Measurements from ENCODE around the gene FKBP11.
A peak's percentile ranks its signal among the peaks of the same experiment; 100 is the strongest.

Gene FKBP11

DNA sequence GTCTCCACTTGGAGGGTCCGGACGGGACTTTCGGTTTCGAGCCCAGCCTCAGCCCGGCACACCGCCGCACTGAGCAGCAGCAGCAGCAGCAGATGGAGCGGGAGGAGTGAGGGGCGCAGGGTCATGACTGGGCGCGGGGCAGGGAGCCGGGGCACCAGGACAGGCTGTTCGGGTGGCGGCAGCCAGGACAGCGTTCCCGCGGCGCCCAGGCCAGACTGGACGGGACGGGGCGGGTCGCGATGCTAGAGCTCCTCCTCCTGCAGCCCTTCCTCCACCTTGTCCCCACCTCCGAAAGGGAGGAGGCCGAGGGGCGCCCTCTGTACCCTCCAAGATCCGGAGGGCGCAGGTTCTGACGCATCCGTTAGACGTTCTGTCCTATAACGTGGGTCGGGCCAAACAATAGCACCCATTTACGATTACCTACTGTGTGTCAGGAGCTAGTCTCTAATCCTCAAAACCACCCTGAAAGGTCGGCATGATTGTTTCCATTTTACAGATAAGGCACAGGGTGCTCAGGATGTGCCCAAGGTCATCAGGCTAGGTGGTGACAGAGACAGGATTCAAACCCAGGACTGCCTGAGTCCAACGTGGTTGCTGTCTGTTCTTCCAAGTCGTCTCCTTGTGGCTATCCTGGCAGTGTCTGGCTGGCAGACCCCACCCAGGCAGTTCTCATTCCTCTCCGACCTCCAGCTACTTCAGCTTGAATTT lies at the start of gene FKBP11:
FKBP11 (minus strand) TSS at position 189 of the 708 bp plus-strand sequence; CDS start at position 125, 64 bp downstream.
- peak; percentile 67 for DNase-seq
- in situ Hi-C loops (cut with MboI; ENCODE audit: low pct_unique_long_range_greater_than_20kb, low sequenced_read_pairs) = no loop called here

DNA sequence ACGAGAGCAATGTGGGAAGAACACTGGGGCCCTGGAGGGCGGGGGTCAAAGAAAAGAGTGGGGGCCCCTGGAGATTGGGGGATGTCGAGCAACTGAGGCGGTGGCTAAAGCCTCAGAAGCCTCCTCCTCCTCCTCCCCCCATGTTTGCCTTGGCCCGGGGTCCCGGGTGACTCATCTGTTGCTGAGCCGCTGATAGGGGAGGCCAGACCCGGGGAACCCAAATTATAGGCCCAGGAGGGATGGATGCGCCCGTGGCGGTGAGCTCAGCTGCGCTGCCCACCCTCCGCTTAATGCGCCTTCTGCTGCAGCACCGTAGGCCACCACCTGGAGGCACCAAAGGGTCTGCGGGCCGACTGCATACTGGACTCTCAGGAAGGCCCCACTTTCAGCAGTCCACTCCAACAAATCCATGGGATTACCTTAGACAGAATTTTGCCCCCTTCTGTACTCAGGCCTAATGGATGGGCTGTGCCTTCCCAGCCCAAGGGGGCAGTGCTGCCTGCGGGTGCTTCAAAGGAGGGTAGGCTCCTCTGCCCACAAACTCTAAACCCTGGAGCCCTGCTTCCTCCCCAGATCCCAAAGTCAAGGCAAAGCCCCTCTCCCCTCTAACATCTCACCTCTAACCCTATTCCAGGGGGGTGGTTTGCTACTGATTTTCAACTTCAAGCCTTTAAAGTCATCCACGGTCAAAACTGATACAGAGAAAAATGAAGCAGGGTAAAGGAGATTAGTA lies 48.8 kb upstream of the FKBP11 start:
- no peak for DNase-seq
- in situ Hi-C loops (cut with MboI; ENCODE audit: low pct_unique_long_range_greater_than_20kb, low sequenced_read_pairs) = no loop called here

DNA sequence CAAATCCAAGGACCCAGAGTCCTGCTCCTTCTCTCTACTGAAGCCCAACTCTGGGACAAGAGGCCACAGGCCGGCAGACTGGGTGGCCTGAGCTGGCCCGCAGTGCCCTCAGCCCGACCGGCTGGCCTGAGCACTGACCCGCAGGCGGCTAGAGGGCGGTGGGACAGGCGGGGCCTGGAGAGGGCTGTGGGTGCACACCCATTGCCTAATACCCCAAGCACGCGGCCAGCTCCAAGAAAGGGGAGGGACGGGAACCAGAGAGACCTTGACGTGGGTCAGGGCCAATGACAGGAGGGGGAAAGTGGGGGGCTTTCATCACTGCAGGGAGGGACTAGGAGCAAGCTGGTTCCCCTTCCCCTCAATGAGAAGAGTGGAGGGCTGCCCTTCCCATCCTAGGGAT lies 48.2 kb upstream of the FKBP11 start:
- no peak for DNase-seq
- in situ Hi-C loops (cut with MboI; ENCODE audit: low pct_unique_long_range_greater_than_20kb, low sequenced_read_pairs) = no loop called here

DNA sequence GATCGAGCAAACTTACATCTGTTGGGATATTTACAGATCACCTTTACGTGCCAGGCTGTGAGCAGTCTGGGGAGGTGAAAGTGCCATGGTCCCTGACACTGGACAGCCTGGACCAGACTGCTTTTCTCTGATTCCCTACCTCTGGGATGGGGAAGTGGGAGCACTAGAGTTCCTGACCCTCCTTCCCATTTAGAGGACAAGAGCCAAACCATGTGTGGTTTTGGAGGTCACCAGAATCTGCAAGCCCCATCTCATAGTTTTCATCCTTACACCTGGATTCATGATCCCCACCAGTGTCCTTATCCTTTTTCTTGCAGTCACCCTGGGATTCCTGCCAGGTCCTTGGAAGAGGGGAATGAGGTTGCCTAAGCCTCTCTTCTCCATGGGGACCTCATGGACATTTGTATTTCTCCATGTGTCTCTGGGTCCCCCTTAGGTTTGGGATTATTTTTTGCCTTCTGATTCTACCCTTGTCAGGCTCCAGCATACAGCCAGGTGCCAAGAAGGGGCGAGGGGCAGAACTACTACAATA lies 47.7 kb upstream of the FKBP11 start:
- in situ Hi-C loops (cut with MboI; ENCODE audit: low pct_unique_long_range_greater_than_20kb, low sequenced_read_pairs) = no loop called here
- no peak for DNase-seq

DNA sequence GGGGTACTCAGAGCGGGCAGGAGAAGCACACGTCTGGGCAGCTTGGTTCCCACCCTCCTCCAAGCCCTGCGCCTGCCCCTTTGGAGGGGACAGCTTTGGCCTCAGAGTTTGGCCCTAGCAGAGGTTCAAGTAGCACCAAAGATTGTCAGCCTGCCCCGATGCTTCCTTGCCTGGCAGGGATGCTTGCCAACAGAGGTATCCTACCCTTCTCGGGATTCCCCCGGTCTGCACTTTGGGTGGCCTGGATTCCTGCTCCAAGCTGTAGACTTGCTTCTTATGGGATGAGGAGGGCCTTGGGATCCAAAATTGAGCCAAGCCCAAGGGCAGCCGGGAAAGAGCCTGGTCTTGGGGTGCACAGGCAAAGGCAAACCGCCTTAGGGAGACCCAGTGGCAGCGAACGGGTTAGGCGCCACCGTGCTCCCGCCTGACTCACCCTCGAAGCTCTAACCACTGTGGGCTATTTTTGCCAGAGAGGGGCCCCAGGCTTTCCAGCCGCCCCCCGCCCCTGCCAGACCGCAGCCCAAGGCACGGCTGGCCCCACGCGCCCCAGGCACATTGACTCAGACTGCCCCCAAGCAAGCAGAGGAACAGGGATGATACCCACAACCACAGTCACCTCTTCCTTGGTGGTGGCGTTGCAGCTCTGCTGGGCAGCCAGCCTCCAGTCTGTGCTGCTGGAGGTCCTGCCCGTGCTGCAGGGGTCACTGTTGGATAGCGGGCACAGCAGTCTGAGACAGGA lies 47.1 kb upstream of the FKBP11 start:
- peak; percentile 54 for DNase-seq
- in situ Hi-C loops (cut with MboI; ENCODE audit: low pct_unique_long_range_greater_than_20kb, low sequenced_read_pairs) = no loop called here

DNA sequence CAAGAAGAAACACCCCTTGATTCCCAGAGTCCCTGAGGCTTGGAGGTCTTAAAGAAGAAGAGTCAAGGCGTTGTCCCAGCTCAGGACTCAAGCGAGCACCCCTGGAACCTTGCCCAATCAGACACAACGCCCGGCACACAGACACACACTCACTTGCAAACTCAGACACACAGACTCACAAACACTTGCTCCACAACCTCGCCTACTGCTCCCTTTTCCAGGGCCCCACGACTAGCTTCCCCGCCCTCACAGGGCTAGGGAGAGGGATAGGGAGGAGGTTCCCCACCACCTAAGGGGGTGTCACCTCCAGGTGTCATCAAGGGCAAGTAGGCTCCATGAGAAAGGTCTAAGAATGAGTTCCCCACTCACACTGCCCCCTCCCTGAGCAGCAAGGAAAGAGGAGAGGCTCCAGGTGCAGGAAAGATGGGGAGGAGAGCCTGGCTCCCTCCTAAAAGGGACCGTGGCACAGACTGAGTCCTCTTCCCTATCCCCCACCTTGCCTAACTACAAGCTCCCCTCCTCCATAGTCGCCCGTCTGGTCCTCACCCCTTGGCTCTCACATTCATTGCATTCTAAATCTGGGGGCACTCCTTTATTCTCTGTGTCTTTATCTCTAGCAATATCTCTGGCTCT lies 45.5 kb upstream of the FKBP11 start:
- in situ Hi-C loops (cut with MboI; ENCODE audit: low pct_unique_long_range_greater_than_20kb, low sequenced_read_pairs) = no loop called here

DNA sequence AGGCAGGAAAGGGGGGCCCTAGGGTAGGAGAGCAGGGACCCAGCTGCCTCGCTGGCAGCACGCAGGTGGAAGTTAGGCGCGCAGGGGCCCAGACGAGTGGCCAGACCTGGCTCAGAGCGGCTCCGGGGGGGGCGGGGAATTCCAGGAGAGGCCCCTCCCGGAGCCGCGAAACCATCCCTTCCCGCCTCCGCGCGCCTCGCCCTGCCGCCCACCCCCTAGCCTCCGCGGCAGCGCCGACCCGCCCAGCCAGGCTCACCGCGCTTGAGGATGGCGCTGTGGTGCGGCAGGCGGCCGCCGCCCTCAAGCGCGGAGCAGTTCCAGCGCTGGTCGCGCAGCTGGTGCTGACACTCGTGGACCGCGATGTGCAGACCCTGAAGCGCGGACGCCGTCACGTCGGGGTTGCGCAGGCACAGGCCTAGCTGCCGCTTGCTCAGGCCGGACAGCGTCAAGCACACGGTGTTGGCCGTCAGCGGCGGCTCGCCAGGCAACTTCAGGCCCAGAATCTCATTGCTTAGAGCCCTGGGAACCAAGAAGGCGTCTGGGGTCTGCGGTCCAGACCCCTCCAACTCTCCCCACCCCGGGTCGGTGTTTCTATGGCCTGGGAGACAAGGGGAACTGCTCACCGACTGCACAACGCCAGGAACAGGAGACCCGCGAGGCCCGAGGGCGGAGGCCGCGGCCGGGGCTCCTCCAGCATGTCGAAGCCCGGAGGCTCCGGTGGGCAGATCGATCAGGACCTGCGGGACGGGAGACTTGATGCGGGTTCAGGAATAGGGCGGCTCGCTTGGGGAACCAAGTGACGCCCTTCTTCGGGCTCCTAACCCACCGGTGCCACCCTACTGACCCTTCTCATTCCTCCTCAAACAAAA lies 44.8 kb upstream of the FKBP11 start:
- in situ Hi-C loops (cut with MboI; ENCODE audit: low pct_unique_long_range_greater_than_20kb, low sequenced_read_pairs) = no loop called here
- DNase-seq = no peak

More for the DNA sequence above, 45.5 kb upstream of the FKBP11 start:
- DNase-seq = no peak

DNA sequence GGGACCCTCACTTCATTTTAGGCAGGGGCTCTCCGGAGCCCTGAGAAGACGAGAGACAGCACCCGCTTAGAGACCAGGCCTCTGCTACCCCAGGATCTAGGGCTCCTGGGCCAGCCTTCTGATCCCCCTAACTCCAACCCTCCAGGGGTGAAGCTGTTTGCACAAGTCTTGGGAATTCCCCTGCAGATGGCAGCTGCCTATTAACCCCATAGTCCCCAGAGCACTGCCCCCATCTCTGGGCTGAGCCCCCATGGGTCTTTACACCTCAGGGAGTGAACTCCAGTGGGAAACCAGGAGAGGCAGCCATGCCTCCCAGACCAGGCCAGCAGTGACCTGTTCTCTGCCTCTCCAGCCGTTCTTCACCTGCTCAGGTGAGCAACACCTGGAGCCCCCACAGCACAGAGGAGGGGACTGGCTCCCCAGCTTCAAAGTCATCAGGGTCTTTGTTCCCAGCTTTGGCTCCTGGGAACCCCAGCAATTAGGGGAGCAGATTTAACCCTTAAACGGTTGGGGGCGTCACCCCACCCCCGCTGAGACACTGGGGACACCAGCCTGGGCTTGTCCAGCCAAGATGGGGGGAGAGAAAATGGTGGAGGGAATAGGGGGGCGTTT lies 44.0 kb upstream of the FKBP11 start:
- in situ Hi-C loops (cut with MboI; ENCODE audit: low pct_unique_long_range_greater_than_20kb, low sequenced_read_pairs) = no loop called here
- DNase-seq = no peak

DNA sequence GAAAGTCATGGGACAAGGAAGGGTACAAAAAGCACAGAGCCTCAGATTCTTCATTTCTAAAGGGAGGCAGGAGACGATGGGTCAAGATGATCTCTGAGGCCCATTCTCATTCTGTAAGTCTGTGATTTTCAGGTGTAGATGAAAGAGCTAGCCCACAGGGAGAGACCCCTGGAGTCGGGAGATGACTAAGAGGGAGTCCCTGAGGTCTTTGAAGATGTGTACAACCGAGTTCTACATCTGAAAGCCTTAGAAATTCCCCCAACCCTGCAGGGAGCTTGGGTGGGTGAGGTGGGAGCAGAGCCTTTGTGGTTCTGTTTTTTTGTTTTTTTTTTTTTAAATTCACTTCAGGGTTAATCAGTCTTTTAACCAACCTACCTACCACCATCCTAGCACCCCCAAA lies 43.2 kb upstream of the FKBP11 start:
- in situ Hi-C loops (cut with MboI; ENCODE audit: low pct_unique_long_range_greater_than_20kb, low sequenced_read_pairs) = no loop called here
- no peak for DNase-seq

DNA sequence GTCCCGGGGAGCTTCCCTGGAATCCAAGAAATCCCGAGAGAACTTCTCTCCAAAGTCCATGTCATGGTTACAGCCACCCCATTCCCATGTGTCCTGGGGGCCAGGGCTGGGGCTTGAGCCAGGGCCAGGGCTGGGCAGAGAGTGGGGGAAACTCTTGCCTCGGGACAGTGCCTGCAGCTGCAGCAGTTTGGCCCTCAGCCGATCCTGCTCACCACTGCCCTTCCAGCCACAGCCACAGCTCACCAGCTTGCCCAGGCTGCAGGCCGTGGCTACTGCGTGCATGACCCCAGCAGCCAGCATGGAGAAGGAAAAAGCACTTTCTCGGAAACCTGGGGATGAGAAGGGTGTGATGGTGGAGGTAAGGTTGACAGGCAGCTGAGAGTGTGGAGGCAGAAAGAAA lies 42.7 kb upstream of the FKBP11 start:
- no peak for DNase-seq
- in situ Hi-C loops (cut with MboI; ENCODE audit: low pct_unique_long_range_greater_than_20kb, low sequenced_read_pairs) = no loop called here

DNA sequence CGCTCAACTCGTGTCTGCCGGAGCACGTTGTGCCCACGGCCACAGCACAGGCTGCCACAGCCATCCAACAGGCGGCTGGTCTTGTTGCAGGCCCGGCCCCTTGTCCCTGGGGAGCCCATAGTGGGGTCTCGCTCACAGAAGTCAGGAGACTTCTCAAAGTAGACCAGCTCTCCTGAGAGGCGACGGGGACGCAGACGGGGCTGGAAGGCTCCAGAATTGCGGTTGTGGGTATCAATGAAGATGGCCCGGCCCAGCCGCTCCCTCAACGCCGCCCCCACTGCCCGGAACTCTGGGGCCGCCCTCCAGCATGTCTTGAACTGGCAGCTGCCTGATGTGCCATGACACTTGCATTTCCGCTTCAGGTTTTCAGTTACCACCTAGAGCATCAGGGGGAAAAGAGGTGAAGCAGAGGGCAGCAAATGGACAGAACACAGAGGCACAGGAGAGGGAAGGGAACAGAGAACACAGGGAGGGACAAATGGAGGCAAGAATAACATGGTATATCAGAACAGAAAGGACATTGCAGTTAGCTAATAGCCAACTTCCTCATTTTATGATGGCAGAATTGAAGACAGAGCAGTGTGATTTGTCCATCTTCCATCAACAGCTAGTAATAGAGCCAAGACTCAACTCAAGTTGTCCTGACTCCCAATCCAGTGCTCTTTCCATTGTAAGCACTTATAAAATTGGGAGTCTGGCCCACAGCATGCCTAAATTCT lies 41.0 kb upstream of the FKBP11 start:
- in situ Hi-C loops (cut with MboI; ENCODE audit: low pct_unique_long_range_greater_than_20kb, low sequenced_read_pairs) = no loop called here
- no peak for DNase-seq

DNA sequence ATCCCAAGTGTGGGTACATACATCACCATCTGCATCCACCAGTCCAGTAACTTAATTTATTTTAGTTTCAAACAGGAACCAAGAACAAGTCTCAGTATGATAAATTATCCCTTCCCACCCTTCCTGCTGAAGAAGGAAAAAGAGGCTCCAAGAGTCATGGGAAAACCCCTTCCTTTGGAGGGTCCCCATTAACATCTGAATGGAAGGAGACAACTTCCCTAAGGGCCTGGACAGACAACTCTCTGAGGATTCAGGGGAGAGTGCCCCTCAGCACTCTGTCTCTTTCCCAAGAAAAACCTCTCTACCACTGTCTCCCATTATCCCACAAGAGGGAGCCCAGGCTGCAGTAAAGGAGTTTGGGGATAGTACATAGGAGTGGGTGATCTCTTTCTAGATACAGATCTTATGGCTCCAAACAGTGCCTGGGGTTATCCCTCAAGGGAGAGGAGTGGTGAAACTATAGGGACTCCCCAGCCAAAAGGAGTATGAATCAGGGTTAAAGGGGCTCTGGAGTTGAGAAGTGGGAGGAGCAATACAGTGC lies 40.1 kb upstream of the FKBP11 start:
- in situ Hi-C loops (cut with MboI; ENCODE audit: low pct_unique_long_range_greater_than_20kb, low sequenced_read_pairs) = no loop called here
- DNase-seq = no peak

DNA sequence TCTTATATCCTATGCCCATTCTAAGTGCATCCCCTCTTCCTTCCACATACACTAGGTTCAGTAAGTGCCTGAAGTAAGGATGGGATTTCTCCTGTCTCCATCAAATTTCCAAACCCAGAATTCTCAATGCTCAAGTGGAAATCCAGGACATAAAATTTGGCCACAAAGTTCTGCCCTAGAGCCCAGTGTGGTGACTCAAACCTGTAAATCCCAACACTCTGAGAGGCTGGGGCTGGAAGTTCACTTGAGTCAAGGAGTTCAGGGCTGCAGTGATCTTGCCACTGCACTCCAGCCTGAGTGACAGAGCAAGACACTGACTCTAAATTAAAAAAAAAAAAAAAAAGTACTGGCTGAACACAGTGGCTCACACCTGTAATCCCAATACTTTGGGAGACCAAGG lies 36.5 kb upstream of the FKBP11 start:
- in situ Hi-C loops (cut with MboI; ENCODE audit: low pct_unique_long_range_greater_than_20kb, low sequenced_read_pairs) = no loop called here
- no peak for DNase-seq

DNA sequence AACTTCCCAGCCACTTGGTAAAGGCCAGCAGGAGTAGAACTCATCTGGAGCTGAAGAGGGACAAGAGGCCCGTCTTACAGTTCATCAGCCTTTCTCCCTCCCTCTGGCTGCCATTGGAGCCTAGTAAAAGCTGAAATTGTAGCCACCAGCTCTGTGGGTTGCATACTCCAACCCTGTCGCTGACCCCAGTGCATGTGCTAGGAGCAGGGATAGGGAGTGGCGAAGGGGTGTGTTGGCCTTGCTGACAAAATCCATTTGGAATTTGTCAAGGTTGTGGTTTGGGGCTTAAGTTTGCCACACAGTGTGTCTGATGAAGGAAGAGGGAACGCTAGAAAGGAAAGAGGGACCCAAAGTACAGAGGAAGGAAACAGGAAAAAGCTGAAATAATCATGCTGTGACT lies 36.0 kb upstream of the FKBP11 start:
- in situ Hi-C loops (cut with MboI; ENCODE audit: low pct_unique_long_range_greater_than_20kb, low sequenced_read_pairs) = no loop called here
- DNase-seq = no peak

DNA sequence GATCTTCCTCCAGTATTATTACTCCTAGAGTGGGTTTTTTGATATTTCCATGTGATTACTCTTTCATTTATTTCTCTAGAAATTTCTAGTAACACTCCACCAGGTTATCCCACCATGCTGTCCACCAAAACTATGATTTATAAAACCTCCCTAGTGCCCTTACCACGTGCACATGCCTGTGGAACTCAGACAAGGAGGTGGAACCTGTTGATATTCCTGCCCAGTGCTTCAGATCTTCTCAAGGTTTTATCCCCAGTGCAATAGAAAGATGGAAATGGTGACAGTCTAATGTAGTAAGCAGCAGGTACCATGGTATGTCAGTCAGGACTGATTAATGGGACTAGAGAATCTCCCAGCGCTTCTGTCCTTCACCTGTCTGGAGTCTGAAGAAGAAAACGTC lies 35.5 kb upstream of the FKBP11 start:
- DNase-seq = no peak
- in situ Hi-C loops (cut with MboI; ENCODE audit: low pct_unique_long_range_greater_than_20kb, low sequenced_read_pairs) = no loop called here

DNA sequence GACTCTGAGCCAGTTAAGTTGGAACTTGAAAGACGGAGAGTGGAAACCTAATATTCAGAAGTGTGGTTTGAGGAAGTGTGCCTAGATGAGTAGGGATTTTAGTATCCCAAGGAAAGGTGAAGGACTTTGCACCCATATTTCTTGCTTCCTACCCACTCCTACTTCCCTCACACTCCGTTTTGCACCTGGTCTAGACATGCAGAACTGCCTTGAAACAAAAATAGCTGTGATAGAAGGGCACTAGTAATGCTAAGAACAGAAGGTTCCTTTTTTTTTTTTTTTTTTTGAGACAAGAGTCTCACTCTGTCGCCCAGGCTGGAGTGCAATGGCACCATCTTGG lies 32.7 kb upstream of the FKBP11 start:
- in situ Hi-C loops (cut with MboI; ENCODE audit: low pct_unique_long_range_greater_than_20kb, low sequenced_read_pairs) = no loop called here
- DNase-seq = peak; percentile 53
